Measurements from ENCODE around the gene CABP4.

Gene CABP4

DNA sequence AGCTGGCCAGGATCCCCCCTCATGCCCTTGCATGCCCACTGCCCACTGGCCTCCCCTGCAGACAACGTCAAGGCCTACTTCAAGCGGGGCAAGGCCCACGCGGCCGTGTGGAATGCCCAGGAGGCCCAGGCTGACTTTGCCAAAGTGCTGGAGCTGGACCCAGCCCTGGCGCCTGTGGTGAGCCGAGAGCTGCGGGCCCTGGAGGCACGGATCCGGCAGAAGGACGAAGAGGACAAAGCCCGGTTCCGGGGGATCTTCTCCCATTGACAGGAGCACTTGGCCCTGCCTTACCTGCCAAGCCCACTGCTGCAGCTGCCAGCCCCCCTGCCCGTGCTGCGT lies 35.5 kb downstream of the CABP4 start:
- Mint-ChIP-seq H3K4me1 (peaks cover 61% of the 10 kb centered on the region), H3K27me3 (no peaks in the 10 kb centered on the region), H3K4me3 (no peak overlapping the region), H3K9me3 (no peaks in the 10 kb centered on the region), H3K27ac (peak overlapping the region in 1 of 2 donors; percentile 12)
- ATAC-seq (no peak), DNase-seq (no peak)

DNA sequence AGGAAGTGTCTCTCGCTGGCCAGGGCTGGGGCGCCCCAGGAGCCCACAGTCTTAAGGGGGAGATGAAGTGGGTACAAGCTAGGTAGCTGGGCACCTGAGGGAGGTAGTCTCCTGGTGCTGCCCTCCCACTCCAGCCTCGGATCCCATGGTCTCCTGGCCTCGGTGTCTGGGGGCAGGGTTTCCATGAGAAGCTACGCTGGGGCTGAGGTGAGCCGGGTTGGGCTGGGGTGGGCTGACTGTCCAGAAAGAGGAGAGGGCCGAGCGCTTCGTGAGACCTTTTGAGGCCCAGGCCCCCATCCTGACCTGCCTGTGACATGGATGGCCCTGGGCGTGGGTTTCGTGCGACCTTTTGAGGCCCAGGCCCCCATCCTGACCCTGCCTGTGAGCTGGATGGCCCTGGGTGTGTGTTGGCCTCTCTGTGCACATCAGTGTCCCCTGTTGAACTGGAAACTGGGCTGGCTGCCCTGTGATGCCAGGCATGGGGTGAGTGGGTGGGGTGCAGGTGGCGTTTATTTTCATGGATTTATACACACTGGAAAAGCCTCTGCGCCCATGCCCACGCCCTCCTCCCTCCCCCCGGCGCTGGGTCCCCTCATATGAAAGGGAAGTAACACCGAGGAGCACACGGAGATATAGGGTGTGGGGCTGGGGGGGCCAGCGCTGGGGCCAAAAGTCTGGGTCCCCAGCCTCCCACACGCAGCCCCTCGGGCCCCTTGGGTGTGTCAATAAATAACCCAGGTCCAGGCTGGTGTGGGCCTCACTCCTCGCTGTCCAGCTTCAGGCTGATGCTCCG lies 36.3 kb downstream of the CABP4 start:
- Mint-ChIP-seq H3K27ac (peak overlapping the region; percentile 19 to 89), H3K9me3 (no peaks in the 10 kb centered on the region), H3K4me3 (no peak overlapping the region), H3K4me1 (peaks cover 53% of the 10 kb centered on the region), H3K27me3 (no peaks in the 10 kb centered on the region)
- DNase-seq = no peak
- no peak for ATAC-seq

DNA sequence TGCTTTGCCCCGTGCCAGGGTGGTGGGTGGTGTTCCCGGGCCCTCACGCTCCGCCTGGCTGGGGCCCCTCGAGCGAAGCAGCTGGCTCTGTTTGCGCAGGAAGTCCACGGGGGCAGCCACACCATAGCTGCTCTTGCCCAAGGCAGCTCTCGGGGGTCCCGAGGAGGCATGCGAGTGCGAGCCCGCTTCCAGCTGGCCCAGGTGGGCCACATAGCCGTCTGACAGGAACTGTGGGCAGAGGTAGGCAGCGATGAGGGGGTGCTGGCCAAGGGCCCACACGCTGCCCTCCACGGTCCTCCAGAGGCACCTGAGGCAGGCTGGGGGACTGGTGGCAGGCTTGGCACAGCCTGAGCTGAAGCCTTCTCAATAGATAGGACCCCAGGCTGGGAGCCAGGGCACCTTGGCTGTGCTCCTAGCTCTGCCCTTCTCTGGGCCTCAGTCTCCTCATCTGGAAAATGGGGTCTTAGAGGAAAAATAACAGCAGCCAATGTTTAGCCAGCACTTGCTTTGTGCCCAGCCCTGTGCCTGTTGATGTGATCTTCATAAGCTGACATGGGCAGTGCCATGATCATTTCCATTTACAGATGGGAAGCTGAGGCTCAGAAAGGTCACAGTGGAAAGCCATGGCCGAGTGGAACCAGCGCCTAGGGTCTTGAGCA lies 37.0 kb downstream of the CABP4 start:
- H3K4me1 Mint-ChIP-seq = peaks cover 50% of the 10 kb centered on the region
- ATAC-seq = no peak
- H3K27ac Mint-ChIP-seq = peak overlapping the region in 1 of 2 donors; percentile 34
- no peaks in the 10 kb centered on the region for H3K27me3 Mint-ChIP-seq
- DNase-seq = no peak
- no peak overlapping the region for H3K4me3 Mint-ChIP-seq
- H3K9me3 Mint-ChIP-seq = no peaks in the 10 kb centered on the region

DNA sequence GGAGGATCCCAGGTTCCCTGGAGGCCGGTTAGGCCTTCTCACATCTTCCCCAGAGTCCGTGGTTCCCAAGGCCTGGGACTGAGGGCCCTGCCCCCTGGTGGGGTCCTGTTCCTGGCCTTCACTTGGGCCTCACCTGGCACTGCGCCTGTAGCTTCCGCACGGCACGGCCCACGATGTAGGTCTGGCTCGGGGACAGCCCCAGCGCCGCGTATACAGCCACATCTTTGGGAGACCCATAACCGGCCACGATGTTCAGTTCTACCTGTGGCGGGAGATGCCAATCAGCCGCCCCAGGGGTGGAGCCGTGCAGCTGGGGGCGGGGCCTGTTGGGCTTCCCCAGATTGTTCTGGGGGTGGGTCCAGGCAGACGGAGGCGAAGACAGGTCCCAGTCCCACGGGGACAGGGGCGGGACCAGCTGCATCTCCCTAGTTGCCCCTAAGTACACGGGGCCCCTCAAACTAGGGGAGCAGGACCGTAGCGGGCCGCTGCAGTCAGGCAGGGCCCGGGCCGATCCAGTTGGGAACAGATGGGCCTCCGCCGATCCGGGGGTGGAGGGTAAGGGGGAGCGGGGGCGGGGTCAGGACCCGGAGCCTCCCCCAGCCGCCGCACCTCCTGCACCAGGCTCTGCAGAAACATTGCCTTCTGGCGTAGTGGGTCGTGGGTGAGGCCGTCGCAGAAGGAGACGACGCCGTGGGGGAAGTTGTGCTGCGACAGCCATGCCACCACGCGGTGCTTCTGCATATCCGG lies 37.8 kb downstream of the CABP4 start:
- no peak for DNase-seq
- Mint-ChIP-seq H3K9me3 (no peaks in the 10 kb centered on the region), H3K27me3 (no peaks in the 10 kb centered on the region), H3K27ac (peak overlapping the region in 1 of 2 donors; percentile 67), H3K4me3 (no peak overlapping the region), H3K4me1 (peaks cover 43% of the 10 kb centered on the region)
- peak; percentile 10 for ATAC-seq

DNA sequence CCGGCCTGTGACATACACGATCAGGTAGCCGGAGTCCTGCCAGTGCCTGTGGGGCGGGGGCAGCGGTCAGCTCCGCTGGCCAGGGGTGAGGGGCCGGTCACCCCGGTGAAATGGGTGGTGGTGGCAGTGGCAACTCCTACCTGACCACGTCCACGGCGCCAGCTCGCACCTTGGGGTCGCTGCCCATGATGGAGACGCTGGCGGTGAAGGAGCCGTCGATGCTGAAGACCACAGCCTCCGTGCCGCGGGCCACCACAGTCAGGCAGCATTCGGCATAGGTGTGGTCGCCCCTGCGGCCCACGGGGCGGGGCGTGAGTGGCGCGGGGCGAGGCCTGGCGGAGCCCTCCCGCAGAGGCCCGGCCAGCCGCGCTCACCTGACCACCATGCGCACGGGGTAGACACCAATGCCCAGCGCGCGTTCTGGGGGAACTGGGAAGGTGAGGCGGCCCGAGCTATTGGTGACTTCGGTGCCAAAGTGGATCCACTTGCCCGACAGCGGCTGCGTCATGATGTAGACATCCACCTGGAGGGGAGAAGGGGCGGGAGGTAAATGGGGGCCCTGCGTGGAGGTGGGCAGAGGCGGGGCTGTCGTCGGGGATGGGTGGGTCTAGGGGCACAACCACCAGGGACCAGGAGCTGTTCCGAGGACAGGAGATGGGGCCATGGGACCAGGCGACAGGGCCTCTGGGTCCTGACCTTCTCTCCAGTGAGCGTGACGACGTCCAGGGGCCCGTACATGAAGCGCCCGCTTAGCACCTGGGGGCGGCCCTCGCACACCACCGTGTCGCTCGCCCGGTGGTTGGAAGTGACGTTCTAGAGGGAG lies 38.6 kb downstream of the CABP4 start:
- Mint-ChIP-seq H3K27me3 (no peaks in the 10 kb centered on the region), H3K9me3 (no peaks in the 10 kb centered on the region), H3K4me3 (no peak overlapping the region), H3K27ac (peak overlapping the region in 1 of 2 donors; percentile 89), H3K4me1 (peaks cover 35% of the 10 kb centered on the region)
- ATAC-seq (no peak), DNase-seq (no peak)

DNA sequence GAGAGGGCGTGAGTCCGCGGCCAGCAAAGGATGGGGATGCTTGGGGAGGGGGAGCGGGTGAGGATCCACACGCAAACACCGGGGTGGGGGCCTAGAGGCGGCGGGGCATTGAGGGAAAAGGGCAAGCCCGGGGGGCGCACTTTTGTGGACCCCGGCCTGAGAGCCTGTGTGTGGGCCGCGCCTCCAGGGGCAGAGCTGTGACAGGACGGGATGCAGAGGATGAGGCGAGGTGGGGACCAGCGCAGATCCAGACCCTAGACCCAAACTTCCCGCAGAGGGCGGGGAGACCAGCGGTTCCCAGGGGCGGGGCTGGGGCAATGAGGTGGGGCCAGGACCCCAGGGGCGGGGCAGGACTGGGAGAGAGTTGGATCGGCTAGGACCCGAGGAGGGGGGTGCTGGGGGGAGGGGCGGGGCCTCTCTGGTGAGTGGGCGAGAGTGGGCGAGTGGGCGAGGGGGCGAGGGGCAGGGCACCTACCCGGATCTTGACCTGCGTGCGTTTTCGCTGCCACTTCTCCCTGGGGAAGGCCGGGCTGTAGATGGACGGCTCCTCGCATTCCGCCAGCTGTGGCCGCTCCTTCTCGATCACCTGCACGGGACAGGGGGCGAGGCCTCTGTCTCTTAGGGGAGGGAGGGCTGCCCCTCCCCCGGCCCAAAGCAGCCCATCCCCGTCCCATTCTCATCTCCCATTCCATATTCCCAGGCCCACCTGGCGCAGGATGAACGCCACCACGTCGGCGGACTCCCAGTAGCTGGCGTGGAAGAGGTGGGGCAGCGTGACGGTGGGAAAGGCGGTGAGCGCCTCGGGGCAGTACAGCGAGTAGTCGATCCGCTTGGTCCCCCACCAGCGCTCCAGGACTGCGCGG lies 39.4 kb downstream of the CABP4 start:
- DNase-seq (no peak), ATAC-seq (no peak)
- H3K4me1 Mint-ChIP-seq = peaks cover 27% of the 10 kb centered on the region
- no peak overlapping the region for H3K4me3 Mint-ChIP-seq
- H3K27me3 Mint-ChIP-seq = no peaks in the 10 kb centered on the region
- H3K9me3 Mint-ChIP-seq = no peaks in the 10 kb centered on the region
- peak overlapping the region in 1 of 2 donors; percentile 89 for H3K27ac Mint-ChIP-seq

DNA sequence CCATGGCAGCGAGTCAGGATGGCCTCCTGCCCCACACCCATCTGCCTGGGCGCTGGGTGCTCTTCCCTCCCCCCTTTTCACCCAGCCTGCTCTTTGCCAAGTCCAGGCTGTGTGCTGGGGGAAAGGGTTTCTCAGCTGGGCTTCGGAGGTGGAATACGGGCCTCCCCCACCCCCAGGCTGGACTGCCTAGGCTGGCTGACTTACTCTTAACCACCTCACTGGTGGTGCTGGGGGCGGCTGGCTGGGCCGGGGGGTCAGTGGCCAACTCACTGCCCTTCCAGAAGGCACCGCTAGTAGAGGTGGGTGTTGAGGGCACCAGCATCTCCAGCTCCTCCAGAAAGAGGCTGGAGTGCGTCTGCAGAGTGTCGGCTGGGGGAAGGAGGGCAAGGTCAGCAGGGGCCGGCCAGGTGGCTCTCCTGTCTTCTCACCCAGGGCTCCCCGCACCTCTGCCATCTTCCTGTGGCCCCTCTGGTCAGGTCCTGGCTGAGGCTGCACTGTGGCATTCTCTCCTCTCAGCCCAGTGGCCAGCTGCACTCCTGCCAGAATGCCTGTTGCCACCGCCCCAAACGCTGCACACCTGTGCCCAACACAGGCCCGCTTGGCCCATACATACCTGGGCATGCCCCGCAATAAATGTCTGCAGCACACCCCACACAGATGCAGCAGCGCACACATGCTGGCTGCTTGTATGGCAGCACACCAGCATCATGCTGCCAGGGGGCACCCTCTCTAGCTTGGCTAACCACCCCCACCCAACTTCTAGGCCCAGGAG lies 40.3 kb downstream of the CABP4 start:
- no peak for ATAC-seq
- H3K27ac Mint-ChIP-seq = peak overlapping the region in 1 of 2 donors; percentile 74
- H3K4me1 Mint-ChIP-seq = peaks cover 19% of the 10 kb centered on the region
- DNase-seq = no peak
- H3K27me3 Mint-ChIP-seq = no peaks in the 10 kb centered on the region
- no peak overlapping the region for H3K4me3 Mint-ChIP-seq
- no peaks in the 10 kb centered on the region for H3K9me3 Mint-ChIP-seq

DNA sequence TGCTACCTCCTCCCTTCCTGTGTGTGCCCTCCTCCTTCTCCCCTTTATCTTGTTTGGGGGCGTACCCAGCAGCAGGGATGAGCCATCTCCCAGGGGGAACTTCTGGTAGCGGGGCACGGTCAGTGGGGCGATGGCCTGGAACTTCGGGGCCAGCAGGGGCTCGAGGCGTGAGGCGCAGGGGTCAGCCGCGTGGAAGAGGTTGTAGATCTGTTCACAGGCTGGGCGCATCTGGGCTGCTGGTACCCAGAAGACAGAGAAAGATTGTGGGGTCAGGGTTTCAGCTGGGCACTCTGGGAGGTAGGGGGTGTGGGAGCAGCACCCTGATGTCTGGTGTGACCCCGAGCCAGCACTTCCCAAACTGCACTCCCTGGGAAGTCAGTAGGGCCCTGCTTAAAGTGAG lies 41.0 kb downstream of the CABP4 start:
- ATAC-seq = no peak
- Mint-ChIP-seq H3K27me3 (no peaks in the 10 kb centered on the region), H3K4me3 (no peak overlapping the region), H3K4me1 (peaks cover 17% of the 10 kb centered on the region), H3K9me3 (no peaks in the 10 kb centered on the region), H3K27ac (peak overlapping the region; percentile 24 to 80)
- DNase-seq = no peak

DNA sequence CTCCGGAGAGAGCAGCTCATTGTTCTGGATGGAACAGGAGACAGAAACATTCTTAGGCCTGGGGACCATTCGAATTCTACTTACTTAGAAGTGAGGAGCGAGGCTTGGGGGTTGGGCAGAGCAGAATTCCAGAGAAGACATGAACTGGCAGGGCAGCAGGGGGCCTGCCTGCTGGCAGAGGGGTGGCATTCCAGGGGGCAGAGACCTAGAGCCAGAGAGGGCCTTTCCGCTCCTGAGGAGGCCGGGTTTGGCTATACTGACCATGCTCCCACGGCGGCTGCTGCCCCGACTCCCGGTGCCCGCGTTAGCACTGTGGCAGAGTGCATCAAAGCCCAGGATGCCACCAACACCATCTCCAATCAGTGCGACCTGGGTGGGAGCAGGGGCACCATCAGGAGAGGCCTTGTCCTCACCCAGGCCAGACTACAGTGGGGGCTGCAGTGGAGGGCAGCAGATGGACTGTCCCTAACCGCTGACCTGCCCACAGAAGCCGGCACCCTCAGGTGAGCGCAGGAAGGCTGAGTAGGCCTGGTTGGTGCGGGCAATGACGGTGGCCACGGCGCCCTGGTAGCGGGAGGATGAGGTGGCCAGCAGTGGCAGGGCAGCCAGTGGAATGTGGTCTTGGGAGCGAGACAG lies 42.6 kb downstream of the CABP4 start:
- Mint-ChIP-seq H3K9me3 (no peaks in the 10 kb centered on the region), H3K27ac (no peak overlapping the region), H3K4me3 (no peak overlapping the region), H3K27me3 (no peaks in the 10 kb centered on the region), H3K4me1 (peaks cover 26% of the 10 kb centered on the region)
- ATAC-seq = no peak
- no peak for DNase-seq

DNA sequence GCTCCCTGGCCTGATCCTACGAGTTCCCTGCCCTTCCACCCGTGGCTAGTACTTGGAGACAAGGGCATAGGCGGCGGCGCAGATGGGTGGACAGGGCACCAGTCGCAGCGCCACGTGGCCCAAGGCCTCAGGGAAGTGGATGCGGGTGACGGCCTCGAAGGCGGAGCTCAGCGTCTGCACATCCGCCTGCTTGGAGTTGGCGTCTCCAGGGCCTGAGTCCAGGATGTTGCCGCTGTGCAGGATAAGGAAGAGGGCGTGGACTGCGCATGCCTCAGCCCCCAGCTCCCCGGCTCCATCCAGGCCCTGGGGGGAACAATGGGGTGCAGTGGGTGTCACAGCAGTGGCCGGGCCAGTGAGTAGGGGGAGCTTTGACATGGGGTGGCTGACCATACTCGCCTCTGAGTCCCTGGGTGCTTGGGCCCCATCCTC lies 43.4 kb downstream of the CABP4 start:
- Mint-ChIP-seq H3K9me3 (no peaks in the 10 kb centered on the region), H3K27ac (no peak overlapping the region), H3K4me3 (no peak overlapping the region), H3K4me1 (peaks cover 32% of the 10 kb centered on the region), H3K27me3 (no peaks in the 10 kb centered on the region)
- ATAC-seq (no peak), DNase-seq (no peak)

DNA sequence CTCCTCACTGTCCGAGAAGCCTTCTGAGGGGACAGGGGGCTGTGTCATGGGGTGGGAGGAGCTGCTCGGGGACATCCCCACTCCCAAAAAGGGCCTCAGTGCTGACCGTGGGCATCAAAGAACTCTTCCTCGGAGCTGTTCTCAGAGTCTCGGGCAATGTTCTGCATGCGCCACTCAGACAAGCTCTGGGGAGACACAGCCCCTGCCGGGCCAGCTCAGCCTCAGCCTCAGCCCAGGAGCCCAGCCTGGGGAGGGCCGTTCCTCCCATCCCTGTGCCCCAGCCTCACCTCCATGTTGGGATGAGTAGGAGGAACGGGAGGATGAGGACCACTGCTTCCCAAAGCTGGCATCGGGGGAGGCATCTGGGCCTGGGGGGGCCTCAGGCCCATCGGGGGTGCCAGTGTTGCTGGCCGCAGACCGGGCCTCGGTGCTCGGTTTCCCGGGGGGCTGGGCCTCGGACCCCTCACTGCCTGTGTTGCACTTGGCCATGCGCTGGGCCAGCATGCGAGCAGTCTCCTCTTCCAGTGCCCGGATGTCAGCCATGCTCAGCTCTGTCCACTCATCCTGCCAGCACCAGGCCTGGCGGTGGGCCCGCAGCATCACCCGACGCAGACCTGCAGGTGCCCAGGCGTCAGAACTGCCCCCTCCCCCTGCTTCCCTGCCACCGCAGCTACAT lies 44.8 kb downstream of the CABP4 start:
- H3K4me1 Mint-ChIP-seq = peaks cover 36% of the 10 kb centered on the region
- no peaks in the 10 kb centered on the region for H3K9me3 Mint-ChIP-seq
- ATAC-seq = no peak
- no peak overlapping the region for H3K4me3 Mint-ChIP-seq
- no peak for DNase-seq
- no peaks in the 10 kb centered on the region for H3K27me3 Mint-ChIP-seq
- H3K27ac Mint-ChIP-seq = peak overlapping the region in 1 of 2 donors; percentile 76

DNA sequence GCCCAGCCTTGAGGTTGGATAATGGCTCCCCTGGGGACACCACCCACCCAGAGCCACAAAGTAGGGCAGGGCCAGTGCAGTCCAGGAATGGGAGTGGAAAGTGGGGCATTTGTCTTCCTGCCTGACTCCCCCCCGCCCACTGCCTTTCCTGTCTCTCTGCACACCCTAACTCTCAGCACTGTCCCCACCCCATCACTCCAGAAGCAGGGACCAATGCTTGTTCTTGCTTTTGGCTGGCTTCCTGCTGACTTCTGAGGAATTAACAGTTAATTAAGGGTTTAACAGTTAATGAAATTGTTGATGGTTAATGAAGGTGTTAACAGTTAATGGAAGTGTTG lies 45.3 kb downstream of the CABP4 start:
- Mint-ChIP-seq H3K4me1 (peaks cover 38% of the 10 kb centered on the region), H3K9me3 (no peaks in the 10 kb centered on the region), H3K27me3 (no peaks in the 10 kb centered on the region), H3K27ac (no peak overlapping the region), H3K4me3 (no peak overlapping the region)
- no peak for DNase-seq
- ATAC-seq = no peak
